OCI-LY1 (cell line): ENCODE results near the gene SPOCK1.

ENCODE experiments used
- CTCF ChIP-seq: fragments of 200-600 bp; sonication (generic), shearing (Covaris generic); IDR thresholded peaks from 2 replicates; pipeline ENCODE4 v1.5.1; 2017; ENCODE audit warnings: mild to moderate bottlenecking, antibody characterized with exemption, low read length, moderate library complexity, mixed read lengths
- EZH2 ChIP-seq: fragments of 200-600 bp; sonication (generic), shearing (Covaris generic); IDR thresholded peaks from 2 replicates; pipeline ENCODE4 v1.8.0; 2017; ENCODE audit warnings: borderline replicate concordance, mixed run types, mild to moderate bottlenecking, antibody characterized with exemption, low read length, moderate library complexity, mixed read lengths

GRCh38 chr5:137091472-137091871, 407.7 kb downstream of the SPOCK1 start:
- TF ChIP-seq CTCF (no peak), EZH2 (no peak)
